Activated CD8-positive, alpha-beta memory T cell treated with anti-CD3 and anti-CD28 coated beads, Interleukin-2, amount 10 ng/mL, durations not matched to agents 7 days and 5 days (primary cell): ENCODE measurements around the gene USB1. TPM values are rescaled to one million over a fixed set of nuclear protein-coding genes. Genes with fewer than 3 reads are reported as not detected.

ENCODE experiments used
- ATAC-seq: fragments of 150-1000 bp; cut with Tn5 transposase; one replicate; pipeline ENCODE4 v1.10.0; 2021; ENCODE audit warnings: moderate library complexity
- CTCF ChIA-PET: fragments of 350-600 bp; sonication (Branson Sonifier 250); formaldehyde crosslinking; loops from one replicate; lab custom pipeline; 2021; ENCODE audit warnings: antibody characterized with exemption; lab: Charles Lee
- DNase-seq: peaks from one replicate; pipeline ENCODE4 v3.0.0-alpha.2; 2020
- H3K27ac Mint-ChIP-seq: one replicate; pipeline ENCODE4 v1.8.0; 2021; ENCODE audit warnings: mild to moderate bottlenecking, mixed read lengths
- H3K27me3 Mint-ChIP-seq: one replicate; pipeline ENCODE4 v1.8.0; 2021; ENCODE audit warnings: mixed read lengths
- H3K36me3 Mint-ChIP-seq: one replicate; pipeline ENCODE4 v1.8.0; 2021; ENCODE audit warnings: mild to moderate bottlenecking, mixed read lengths
- H3K4me1 Mint-ChIP-seq: one replicate; pipeline ENCODE4 v1.8.0; 2021; ENCODE audit warnings: mixed read lengths
- H3K4me3 Mint-ChIP-seq: one replicate; pipeline ENCODE4 v1.8.0; 2021; ENCODE audit warnings: mild to moderate bottlenecking, moderate library complexity, mixed read lengths
- H3K9me3 Mint-ChIP-seq: one replicate; pipeline ENCODE4 v1.8.0; 2022; ENCODE audit warnings: low read depth, mixed read lengths
- total RNA-seq, 2 experiments: library from RNA; stranded (reverse); gene quantifications; one replicate each; pipeline ENCODE4 v1.2.3, GENCODE V29; 2021

The USB1 gene
- total RNA-seq, 2 experiments from 2014 or later = 62.2 to 68.0 TPM

GRCh38 chr16:58038219-58038641 is 37.0 kb downstream of the USB1 start:
- ATAC-seq (no peak), DNase-seq (no peak)
- Mint-ChIP-seq H3K27ac (no peak overlapping the region), H3K4me3 (no peak overlapping the region), H3K9me3 (no peaks in the 10 kb centered on the region), H3K4me1 (no peaks in the 10 kb centered on the region), H3K27me3 (no peaks in the 10 kb centered on the region), H3K36me3 (no peaks in the 10 kb centered on the region)
- CTCF ChIA-PET = no interaction called here

- no peak overlapping the region for H3K27ac Mint-ChIP-seq
- no peaks in the 10 kb centered on the region for H3K36me3 Mint-ChIP-seq
- CTCF ChIA-PET = interaction anchor here (1.4 kb wide), 1 partner anchor 14 kb away, joined by 3 read pairs; the partner anchor contains the start of gene MMP15
Observed at GRCh38 chr16:58039829-58040495, 38.8 kb downstream of the USB1 start.

GRCh38 chr16:58040496-58040846 is 39.3 kb downstream of the USB1 start:
- H3K27me3 Mint-ChIP-seq = no peaks in the 10 kb centered on the region
- H3K4me1 Mint-ChIP-seq = no peaks in the 10 kb centered on the region
- no peak for DNase-seq
- CTCF ChIA-PET = interaction anchor here (1.4 kb wide), 1 partner anchor 15 kb away, joined by 3 read pairs; the partner anchor contains the start of gene MMP15
- H3K4me3 Mint-ChIP-seq = no peak overlapping the region
- no peak for ATAC-seq
- H3K27ac Mint-ChIP-seq = no peak overlapping the region
- H3K36me3 Mint-ChIP-seq = no peaks in the 10 kb centered on the region
- no peaks in the 10 kb centered on the region for H3K9me3 Mint-ChIP-seq

More at GRCh38 chr16:58039829-58040495, 38.8 kb downstream of the USB1 start:
- no peak overlapping the region for H3K4me3 Mint-ChIP-seq
- no peak for ATAC-seq
- no peaks in the 10 kb centered on the region for H3K4me1 Mint-ChIP-seq
- DNase-seq = no peak
- no peaks in the 10 kb centered on the region for H3K9me3 Mint-ChIP-seq
- H3K27me3 Mint-ChIP-seq = no peaks in the 10 kb centered on the region

- ATAC-seq = no peak
- DNase-seq = no peak
- Mint-ChIP-seq H3K36me3 (no peaks in the 10 kb centered on the region), H3K27me3 (no peaks in the 10 kb centered on the region), H3K4me3 (no peak overlapping the region), H3K27ac (no peak overlapping the region), H3K9me3 (no peaks in the 10 kb centered on the region), H3K4me1 (no peaks in the 10 kb centered on the region)
- CTCF ChIA-PET = interaction anchor here (1.4 kb wide), 1 partner anchor 15 kb away, joined by 3 read pairs; the partner anchor contains the start of gene MMP15
Observed at GRCh38 chr16:58040945-58041627, 39.9 kb downstream of the USB1 start.

GRCh38 chr16:58041628-58041955 is 40.4 kb downstream of the USB1 start:
- CTCF ChIA-PET = no interaction called here
- Mint-ChIP-seq H3K9me3 (no peaks in the 10 kb centered on the region), H3K27me3 (no peaks in the 10 kb centered on the region), H3K4me3 (no peak overlapping the region), H3K27ac (no peak overlapping the region), H3K36me3 (no peaks in the 10 kb centered on the region), H3K4me1 (no peaks in the 10 kb centered on the region)
- DNase-seq (no peak), ATAC-seq (no peak)

- ATAC-seq (no peak), DNase-seq (no peak)
- Mint-ChIP-seq H3K4me3 (no peak overlapping the region), H3K27ac (no peak overlapping the region), H3K4me1 (no peaks in the 10 kb centered on the region), H3K36me3 (no peaks in the 10 kb centered on the region), H3K9me3 (no peaks in the 10 kb centered on the region), H3K27me3 (no peaks in the 10 kb centered on the region)
- CTCF ChIA-PET = no interaction called here
Observed at GRCh38 chr16:58042001-58042885, 41.0 kb downstream of the USB1 start.

GRCh38 chr16:58042886-58043515 is 41.8 kb downstream of the USB1 start:
- ATAC-seq = no peak
- DNase-seq = no peak
- Mint-ChIP-seq H3K27me3 (no peaks in the 10 kb centered on the region), H3K27ac (no peak overlapping the region), H3K4me1 (no peaks in the 10 kb centered on the region), H3K9me3 (no peaks in the 10 kb centered on the region), H3K36me3 (no peaks in the 10 kb centered on the region), H3K4me3 (no peak overlapping the region)
- CTCF ChIA-PET = no interaction called here

GRCh38 chr16:58043571-58044155 is 42.5 kb downstream of the USB1 start:
- no peaks in the 10 kb centered on the region for H3K36me3 Mint-ChIP-seq
- CTCF ChIA-PET = no interaction called here

GRCh38 chr16:58044266-58045019 is 43.2 kb downstream of the USB1 start:
- CTCF ChIA-PET = no interaction called here
- ATAC-seq = no peak
- H3K4me3 Mint-ChIP-seq = no peak overlapping the region
- H3K9me3 Mint-ChIP-seq = no peaks in the 10 kb centered on the region
- no peak for DNase-seq
- no peaks in the 10 kb centered on the region for H3K36me3 Mint-ChIP-seq
- no peaks in the 10 kb centered on the region for H3K4me1 Mint-ChIP-seq
- no peak overlapping the region for H3K27ac Mint-ChIP-seq
- no peaks in the 10 kb centered on the region for H3K27me3 Mint-ChIP-seq

More at GRCh38 chr16:58043571-58044155, 42.5 kb downstream of the USB1 start:
- Mint-ChIP-seq H3K27me3 (no peaks in the 10 kb centered on the region), H3K9me3 (no peaks in the 10 kb centered on the region), H3K4me1 (no peaks in the 10 kb centered on the region), H3K4me3 (no peak overlapping the region), H3K27ac (no peak overlapping the region)
- ATAC-seq (no peak), DNase-seq (no peak)

GRCh38 chr16:58045096-58045495 is 43.9 kb downstream of the USB1 start:
- Mint-ChIP-seq H3K4me1 (no peaks in the 10 kb centered on the region), H3K36me3 (no peaks in the 10 kb centered on the region), H3K27me3 (no peaks in the 10 kb centered on the region), H3K27ac (no peak overlapping the region), H3K9me3 (no peaks in the 10 kb centered on the region), H3K4me3 (no peak overlapping the region)
- no peak for ATAC-seq
- CTCF ChIA-PET = no interaction called here
- no peak for DNase-seq

GRCh38 chr16:58046054-58046881 is 45.1 kb downstream of the USB1 start:
- Mint-ChIP-seq H3K9me3 (no peaks in the 10 kb centered on the region), H3K27me3 (no peaks in the 10 kb centered on the region), H3K36me3 (no peaks in the 10 kb centered on the region), H3K27ac (no peak overlapping the region), H3K4me1 (no peaks in the 10 kb centered on the region), H3K4me3 (no peak overlapping the region)
- CTCF ChIA-PET = no interaction called here
- DNase-seq (no peak), ATAC-seq (no peak)

- Mint-ChIP-seq H3K9me3 (no peaks in the 10 kb centered on the region), H3K27me3 (no peaks in the 10 kb centered on the region), H3K4me1 (no peaks in the 10 kb centered on the region), H3K4me3 (no peak overlapping the region), H3K27ac (no peak overlapping the region), H3K36me3 (no peaks in the 10 kb centered on the region)
- ATAC-seq = no peak
- no peak for DNase-seq
- CTCF ChIA-PET = no interaction called here
Observed at GRCh38 chr16:58046936-58047335, 45.7 kb downstream of the USB1 start.
